WTC11 (cell line): ENCODE results near the gene GNRH2. TPM values are rescaled to one million over a fixed set of nuclear protein-coding genes. Genes with fewer than 3 reads are reported as not detected.

Experiments used
- ATAC-seq: fragments of 200-7000 bp; cut with Tn5 transposase; 2 replicates; pipeline ENCODE4 v1.10.0; 2021; ENCODE audit warnings: mild to moderate bottlenecking, moderate library complexity
- CTCF ChIA-PET: fragments of 300-600 bp; sonication (Branson Sonifier 250); formaldehyde crosslinking; loops from one replicate; lab custom pipeline; 2021; ENCODE audit warnings: antibody characterized with exemption; lab: Charles Lee
- POLR2A ChIA-PET: fragments of 350-600 bp; sonication (Branson Sonifier 250); formaldehyde crosslinking; loops from one replicate; lab custom pipeline; 2021; ENCODE audit warnings: antibody characterized with exemption; lab: Charles Lee
- DNase-seq: peaks from one replicate; pipeline ENCODE4 v3.0.0; 2021; ENCODE audit warnings: low spot score
- H3K27ac Mint-ChIP-seq: 2 replicates; pipeline ENCODE4 v1.8.0; 2021; ENCODE audit warnings: mixed read lengths
- H3K27me3 Mint-ChIP-seq: 2 replicates; pipeline ENCODE4 v1.8.0; 2021; ENCODE audit warnings: low read depth, mild to moderate bottlenecking, moderate library complexity, mixed read lengths
- H3K36me3 Mint-ChIP-seq: 2 replicates; pipeline ENCODE4 v1.8.0; 2021; ENCODE audit warnings: mixed read lengths
- H3K4me1 Mint-ChIP-seq: 2 replicates; pipeline ENCODE4 v1.8.0; 2022; ENCODE audit warnings: mixed read lengths
- H3K4me3 Mint-ChIP-seq: 2 replicates; pipeline ENCODE4 v1.8.0; 2021; ENCODE audit warnings: mild to moderate bottlenecking, moderate library complexity, mixed read lengths
- H3K9me3 Mint-ChIP-seq: 2 replicates; pipeline ENCODE4 v1.8.0; 2021; ENCODE audit warnings: mixed read lengths
- CBFB ChIP-seq: sonication (generic); formaldehyde crosslinking; IDR thresholded peaks from 2 replicates; pipeline ENCODE4 v1.8.1; 2022; ENCODE audit warnings: mild to moderate bottlenecking, low read depth, missing genetic modification reagents
- CREB1 ChIP-seq: sonication (generic); formaldehyde crosslinking; IDR thresholded peaks from 2 replicates; pipeline ENCODE4 v1.8.0; 2023; ENCODE audit warnings: mild to moderate bottlenecking, missing genetic modification reagents
- ESRRA ChIP-seq: sonication (generic); formaldehyde crosslinking; IDR thresholded peaks from 2 replicates; pipeline ENCODE4 v1.8.1; 2022; ENCODE audit warnings: mild to moderate bottlenecking, missing genetic modification reagents, borderline replicate concordance
- GTF2I ChIP-seq: fragments of 250-450 bp; sonication (Bioruptor Pico); conservative IDR thresholded peaks from 2 replicates; pipeline ENCODE4 v1.4.0; 2021; ENCODE audit warnings: mild to moderate bottlenecking
- MYBL2 ChIP-seq: sonication (generic); formaldehyde crosslinking; IDR thresholded peaks from 2 replicates; pipeline ENCODE4 v1.8.1; 2023; ENCODE audit warnings: mild to moderate bottlenecking, moderate library complexity, missing genetic modification reagents
- NFE2L1 ChIP-seq: sonication (generic); formaldehyde crosslinking; IDR thresholded peaks from 2 replicates; pipeline ENCODE4 v1.8.1; 2023; ENCODE audit warnings: missing genetic modification reagents
- ZNF263 ChIP-seq: sonication (generic); formaldehyde crosslinking; IDR thresholded peaks from 2 replicates; pipeline ENCODE4 v1.8.1; 2022; ENCODE audit warnings: low read depth, mild to moderate bottlenecking, moderate library complexity, missing genetic modification reagents
- ZNF416 ChIP-seq: fragments of 250-450 bp; sonication (Bioruptor Pico); IDR thresholded peaks from 2 replicates; pipeline ENCODE4 v1.9.0; 2021; ENCODE audit warnings: mild to moderate bottlenecking, inconsistent platforms
- ZNF423 ChIP-seq: fragments of 250-450 bp; sonication (Bioruptor Pico); IDR thresholded peaks from 2 replicates; pipeline ENCODE4 v2.1.2; 2022; ENCODE audit warnings: mild to moderate bottlenecking, moderate library complexity
- total RNA-seq: library from RNA; stranded (reverse); gene quantifications from 3 replicates; pipeline ENCODE4 v1.2.3, GENCODE V29; 2021
- TF ChIP-seq, protein P1 (sequence below): sonication (generic); formaldehyde crosslinking; IDR thresholded peaks from 2 replicates; pipeline ENCODE4 v1.8.1; 2023; ENCODE audit warnings: mild to moderate bottlenecking, missing genetic modification reagents, moderate library complexity
- TF ChIP-seq, protein P2 (sequence below): sonication (generic); formaldehyde crosslinking; IDR thresholded peaks from 2 replicates; pipeline ENCODE4 v1.8.0; 2023; ENCODE audit warnings: missing genetic modification reagents
- TF ChIP-seq, protein P3 (sequence below): fragments of 200-600 bp; IDR thresholded peaks from 2 replicates; pipeline ENCODE4 v1.8.0; 2022; ENCODE audit warnings: antibody characterized with exemption
- TF ChIP-seq, protein P4 (sequence below): sonication (generic); formaldehyde crosslinking; IDR thresholded peaks from 2 replicates; pipeline ENCODE4 v1.8.0; 2023; ENCODE audit warnings: missing genetic modification reagents, mild to moderate bottlenecking, borderline replicate concordance
- TF ChIP-seq, protein P5 (sequence below): sonication (generic); formaldehyde crosslinking; IDR thresholded peaks from 2 replicates; pipeline ENCODE4 v1.8.1; 2022; ENCODE audit warnings: low read depth, missing genetic modification reagents, borderline replicate concordance
- TF ChIP-seq, protein P6 (sequence below): sonication (generic); formaldehyde crosslinking; IDR thresholded peaks from 2 replicates; pipeline ENCODE4 v1.8.1; 2022; ENCODE audit warnings: low read depth, mild to moderate bottlenecking, moderate library complexity, missing genetic modification reagents, borderline replicate concordance

Gene GNRH2
- total RNA-seq, 1 experiment from 2014 or later: 1.1 TPM

DNA sequence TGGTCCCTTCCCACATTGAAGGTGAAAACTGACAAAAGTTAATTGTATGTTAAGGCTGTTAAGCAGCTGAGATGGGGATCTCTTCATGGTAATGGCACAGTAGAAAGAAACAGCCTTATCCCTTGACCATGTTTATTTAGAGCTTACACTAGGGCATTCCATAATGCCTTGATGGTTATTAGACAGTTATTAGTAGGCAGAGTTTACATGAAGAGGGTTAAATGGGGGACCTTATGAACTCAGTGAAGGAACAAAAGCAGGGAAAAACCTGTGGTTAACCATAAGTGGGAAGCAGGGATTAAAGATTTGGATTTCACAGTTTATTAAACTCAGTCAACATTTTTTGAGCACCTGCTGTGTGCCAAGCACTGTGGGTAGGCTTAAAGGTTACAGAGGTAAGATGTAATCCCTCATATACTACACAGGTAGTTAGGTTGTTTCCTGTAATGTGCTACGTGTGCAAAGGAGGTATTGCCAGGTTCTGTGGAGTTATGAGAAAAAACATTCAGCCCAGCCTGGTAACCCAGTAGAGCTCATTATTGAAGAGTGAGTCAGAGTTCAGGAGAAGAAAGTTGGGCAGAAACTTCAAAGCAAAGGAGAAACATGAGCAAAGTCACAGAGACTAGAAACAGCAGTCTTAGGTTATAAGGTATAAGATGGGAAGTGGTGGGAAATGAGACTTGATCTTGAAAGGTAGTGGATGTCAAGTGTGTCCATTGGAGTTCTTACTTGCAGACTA is 32.3 kb upstream of the GNRH2 start (continued):
- TF ChIP-seq, protein P1, sequence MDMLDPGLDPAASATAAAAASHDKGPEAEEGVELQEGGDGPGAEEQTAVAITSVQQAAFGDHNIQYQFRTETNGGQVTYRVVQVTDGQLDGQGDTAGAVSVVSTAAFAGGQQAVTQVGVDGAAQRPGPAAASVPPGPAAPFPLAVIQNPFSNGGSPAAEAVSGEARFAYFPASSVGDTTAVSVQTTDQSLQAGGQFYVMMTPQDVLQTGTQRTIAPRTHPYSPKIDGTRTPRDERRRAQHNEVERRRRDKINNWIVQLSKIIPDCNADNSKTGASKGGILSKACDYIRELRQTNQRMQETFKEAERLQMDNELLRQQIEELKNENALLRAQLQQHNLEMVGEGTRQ (CRISPR knock-in tag): no peak
- TF ChIP-seq GTF2I (CRISPR knock-in tag): no peak

DNA sequence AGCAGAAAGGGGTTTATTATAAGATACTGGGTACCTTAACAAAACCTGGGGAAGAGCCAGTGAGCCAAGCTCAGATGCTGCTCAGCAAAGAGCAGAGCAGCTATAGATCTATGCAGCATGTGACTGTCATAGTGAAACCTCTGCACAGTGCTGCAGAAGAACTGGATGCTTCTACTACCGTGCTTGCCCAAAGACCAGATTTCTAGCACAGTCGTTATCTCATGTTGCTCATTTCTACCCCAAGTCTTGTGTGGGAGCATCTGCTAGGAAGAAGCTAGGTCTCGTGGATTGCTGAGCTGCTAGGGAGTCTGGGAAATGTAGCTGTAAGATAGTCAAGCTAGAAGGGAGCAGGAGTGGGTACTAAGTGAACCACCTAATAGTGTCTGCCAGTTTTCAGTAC is 31.7 kb upstream of the GNRH2 start:
- CTCF ChIA-PET: no interaction called here

More for the DNA sequence above, 31.7 kb upstream of the GNRH2 start:
- Mint-ChIP-seq H3K4me1 (no peaks in the 10 kb centered on the region), H3K4me3 (no peak overlapping the region), H3K36me3 (peaks cover 48% of the 10 kb centered on the region), H3K27me3 (no peaks in the 10 kb centered on the region), H3K9me3 (0 out of 2 replicates have a peak, but pooled peaks cover 3% of the 10 kb centered on the region), H3K27ac (no peak overlapping the region)
- POLR2A ChIA-PET: no interaction called here
- TF ChIP-seq ESRRA (CRISPR knock-in tag) (no peak), CBFB (CRISPR knock-in tag) (no peak), NFE2L1 (no peak), MYBL2 (no peak), ZNF416 (CRISPR knock-in tag) (no peak), ZNF423 (CRISPR knock-in tag) (no peak), ZNF263 (CRISPR knock-in tag) (no peak), CREB1 (CRISPR knock-in tag) (no peak)
- TF ChIP-seq, protein P2, sequence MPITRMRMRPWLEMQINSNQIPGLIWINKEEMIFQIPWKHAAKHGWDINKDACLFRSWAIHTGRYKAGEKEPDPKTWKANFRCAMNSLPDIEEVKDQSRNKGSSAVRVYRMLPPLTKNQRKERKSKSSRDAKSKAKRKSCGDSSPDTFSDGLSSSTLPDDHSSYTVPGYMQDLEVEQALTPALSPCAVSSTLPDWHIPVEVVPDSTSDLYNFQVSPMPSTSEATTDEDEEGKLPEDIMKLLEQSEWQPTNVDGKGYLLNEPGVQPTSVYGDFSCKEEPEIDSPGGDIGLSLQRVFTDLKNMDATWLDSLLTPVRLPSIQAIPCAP (CRISPR knock-in tag): no peak
- TF ChIP-seq, protein P3, sequence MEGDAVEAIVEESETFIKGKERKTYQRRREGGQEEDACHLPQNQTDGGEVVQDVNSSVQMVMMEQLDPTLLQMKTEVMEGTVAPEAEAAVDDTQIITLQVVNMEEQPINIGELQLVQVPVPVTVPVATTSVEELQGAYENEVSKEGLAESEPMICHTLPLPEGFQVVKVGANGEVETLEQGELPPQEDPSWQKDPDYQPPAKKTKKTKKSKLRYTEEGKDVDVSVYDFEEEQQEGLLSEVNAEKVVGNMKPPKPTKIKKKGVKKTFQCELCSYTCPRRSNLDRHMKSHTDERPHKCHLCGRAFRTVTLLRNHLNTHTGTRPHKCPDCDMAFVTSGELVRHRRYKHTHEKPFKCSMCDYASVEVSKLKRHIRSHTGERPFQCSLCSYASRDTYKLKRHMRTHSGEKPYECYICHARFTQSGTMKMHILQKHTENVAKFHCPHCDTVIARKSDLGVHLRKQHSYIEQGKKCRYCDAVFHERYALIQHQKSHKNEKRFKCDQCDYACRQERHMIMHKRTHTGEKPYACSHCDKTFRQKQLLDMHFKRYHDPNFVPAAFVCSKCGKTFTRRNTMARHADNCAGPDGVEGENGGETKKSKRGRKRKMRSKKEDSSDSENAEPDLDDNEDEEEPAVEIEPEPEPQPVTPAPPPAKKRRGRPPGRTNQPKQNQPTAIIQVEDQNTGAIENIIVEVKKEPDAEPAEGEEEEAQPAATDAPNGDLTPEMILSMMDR: no peak
- TF ChIP-seq, protein P4, sequence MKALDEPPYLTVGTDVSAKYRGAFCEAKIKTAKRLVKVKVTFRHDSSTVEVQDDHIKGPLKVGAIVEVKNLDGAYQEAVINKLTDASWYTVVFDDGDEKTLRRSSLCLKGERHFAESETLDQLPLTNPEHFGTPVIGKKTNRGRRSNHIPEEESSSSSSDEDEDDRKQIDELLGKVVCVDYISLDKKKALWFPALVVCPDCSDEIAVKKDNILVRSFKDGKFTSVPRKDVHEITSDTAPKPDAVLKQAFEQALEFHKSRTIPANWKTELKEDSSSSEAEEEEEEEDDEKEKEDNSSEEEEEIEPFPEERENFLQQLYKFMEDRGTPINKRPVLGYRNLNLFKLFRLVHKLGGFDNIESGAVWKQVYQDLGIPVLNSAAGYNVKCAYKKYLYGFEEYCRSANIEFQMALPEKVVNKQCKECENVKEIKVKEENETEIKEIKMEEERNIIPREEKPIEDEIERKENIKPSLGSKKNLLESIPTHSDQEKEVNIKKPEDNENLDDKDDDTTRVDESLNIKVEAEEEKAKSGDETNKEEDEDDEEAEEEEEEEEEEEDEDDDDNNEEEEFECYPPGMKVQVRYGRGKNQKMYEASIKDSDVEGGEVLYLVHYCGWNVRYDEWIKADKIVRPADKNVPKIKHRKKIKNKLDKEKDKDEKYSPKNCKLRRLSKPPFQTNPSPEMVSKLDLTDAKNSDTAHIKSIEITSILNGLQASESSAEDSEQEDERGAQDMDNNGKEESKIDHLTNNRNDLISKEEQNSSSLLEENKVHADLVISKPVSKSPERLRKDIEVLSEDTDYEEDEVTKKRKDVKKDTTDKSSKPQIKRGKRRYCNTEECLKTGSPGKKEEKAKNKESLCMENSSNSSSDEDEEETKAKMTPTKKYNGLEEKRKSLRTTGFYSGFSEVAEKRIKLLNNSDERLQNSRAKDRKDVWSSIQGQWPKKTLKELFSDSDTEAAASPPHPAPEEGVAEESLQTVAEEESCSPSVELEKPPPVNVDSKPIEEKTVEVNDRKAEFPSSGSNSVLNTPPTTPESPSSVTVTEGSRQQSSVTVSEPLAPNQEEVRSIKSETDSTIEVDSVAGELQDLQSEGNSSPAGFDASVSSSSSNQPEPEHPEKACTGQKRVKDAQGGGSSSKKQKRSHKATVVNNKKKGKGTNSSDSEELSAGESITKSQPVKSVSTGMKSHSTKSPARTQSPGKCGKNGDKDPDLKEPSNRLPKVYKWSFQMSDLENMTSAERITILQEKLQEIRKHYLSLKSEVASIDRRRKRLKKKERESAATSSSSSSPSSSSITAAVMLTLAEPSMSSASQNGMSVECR (CRISPR knock-in tag): no peak
- TF ChIP-seq, protein P5, sequence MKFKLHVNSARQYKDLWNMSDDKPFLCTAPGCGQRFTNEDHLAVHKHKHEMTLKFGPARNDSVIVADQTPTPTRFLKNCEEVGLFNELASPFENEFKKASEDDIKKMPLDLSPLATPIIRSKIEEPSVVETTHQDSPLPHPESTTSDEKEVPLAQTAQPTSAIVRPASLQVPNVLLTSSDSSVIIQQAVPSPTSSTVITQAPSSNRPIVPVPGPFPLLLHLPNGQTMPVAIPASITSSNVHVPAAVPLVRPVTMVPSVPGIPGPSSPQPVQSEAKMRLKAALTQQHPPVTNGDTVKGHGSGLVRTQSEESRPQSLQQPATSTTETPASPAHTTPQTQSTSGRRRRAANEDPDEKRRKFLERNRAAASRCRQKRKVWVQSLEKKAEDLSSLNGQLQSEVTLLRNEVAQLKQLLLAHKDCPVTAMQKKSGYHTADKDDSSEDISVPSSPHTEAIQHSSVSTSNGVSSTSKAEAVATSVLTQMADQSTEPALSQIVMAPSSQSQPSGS (CRISPR knock-in tag): no peak
- TF ChIP-seq, protein P6, sequence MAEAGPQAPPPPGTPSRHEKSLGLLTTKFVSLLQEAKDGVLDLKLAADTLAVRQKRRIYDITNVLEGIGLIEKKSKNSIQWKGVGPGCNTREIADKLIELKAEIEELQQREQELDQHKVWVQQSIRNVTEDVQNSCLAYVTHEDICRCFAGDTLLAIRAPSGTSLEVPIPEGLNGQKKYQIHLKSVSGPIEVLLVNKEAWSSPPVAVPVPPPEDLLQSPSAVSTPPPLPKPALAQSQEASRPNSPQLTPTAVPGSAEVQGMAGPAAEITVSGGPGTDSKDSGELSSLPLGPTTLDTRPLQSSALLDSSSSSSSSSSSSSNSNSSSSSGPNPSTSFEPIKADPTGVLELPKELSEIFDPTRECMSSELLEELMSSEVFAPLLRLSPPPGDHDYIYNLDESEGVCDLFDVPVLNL (CRISPR knock-in tag): no peak
- DNase-seq: no peak
- no peak for ATAC-seq
